Measurements from ENCODE around the gene IL23R.

- TF ChIP-seq, protein P1, sequence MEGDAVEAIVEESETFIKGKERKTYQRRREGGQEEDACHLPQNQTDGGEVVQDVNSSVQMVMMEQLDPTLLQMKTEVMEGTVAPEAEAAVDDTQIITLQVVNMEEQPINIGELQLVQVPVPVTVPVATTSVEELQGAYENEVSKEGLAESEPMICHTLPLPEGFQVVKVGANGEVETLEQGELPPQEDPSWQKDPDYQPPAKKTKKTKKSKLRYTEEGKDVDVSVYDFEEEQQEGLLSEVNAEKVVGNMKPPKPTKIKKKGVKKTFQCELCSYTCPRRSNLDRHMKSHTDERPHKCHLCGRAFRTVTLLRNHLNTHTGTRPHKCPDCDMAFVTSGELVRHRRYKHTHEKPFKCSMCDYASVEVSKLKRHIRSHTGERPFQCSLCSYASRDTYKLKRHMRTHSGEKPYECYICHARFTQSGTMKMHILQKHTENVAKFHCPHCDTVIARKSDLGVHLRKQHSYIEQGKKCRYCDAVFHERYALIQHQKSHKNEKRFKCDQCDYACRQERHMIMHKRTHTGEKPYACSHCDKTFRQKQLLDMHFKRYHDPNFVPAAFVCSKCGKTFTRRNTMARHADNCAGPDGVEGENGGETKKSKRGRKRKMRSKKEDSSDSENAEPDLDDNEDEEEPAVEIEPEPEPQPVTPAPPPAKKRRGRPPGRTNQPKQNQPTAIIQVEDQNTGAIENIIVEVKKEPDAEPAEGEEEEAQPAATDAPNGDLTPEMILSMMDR (IDR thresholded peaks at IDR 0.05): no peak
- TF ChIP-seq POLR2A (IDR thresholded peaks at IDR 0.05): no peak
Observed at GRCh38 chr1:67169496-67169895, 3.2 kb downstream of the IL23R start.
